Activated naive CD4-positive, alpha-beta T cell treated with anti-CD3 and anti-CD28 coated beads for 36 hours (primary cell): Measurements from ENCODE around the gene UPF1. TPM values are rescaled to one million over a fixed set of nuclear protein-coding genes. Genes with fewer than 3 reads are reported as not detected.

Source experiments
- CTCF ChIA-PET: fragments of 350-600 bp; sonication (Branson Sonifier 250); formaldehyde crosslinking; loops from one replicate; lab custom pipeline; 2021; ENCODE audit warnings: antibody characterized with exemption; lab: Charles Lee
- DNase-seq: peaks from one replicate; pipeline ENCODE4 v3.0.0-alpha.2; 2020
- H3K27ac Mint-ChIP-seq: one replicate; pipeline ENCODE4 v1.8.0; 2021; ENCODE audit warnings: mild to moderate bottlenecking, mixed read lengths
- H3K27me3 Mint-ChIP-seq: one replicate; pipeline ENCODE4 v1.8.0; 2021; ENCODE audit warnings: low read depth, mixed read lengths
- H3K36me3 Mint-ChIP-seq: one replicate; pipeline ENCODE4 v1.8.0; 2021; ENCODE audit warnings: low read depth, mixed read lengths
- H3K4me1 Mint-ChIP-seq: one replicate; pipeline ENCODE4 v1.8.0; 2021; ENCODE audit warnings: low read depth, mixed read lengths
- H3K4me3 Mint-ChIP-seq: one replicate; pipeline ENCODE4 v1.8.0; 2021; ENCODE audit warnings: mild to moderate bottlenecking, moderate library complexity, mixed read lengths
- H3K9me3 Mint-ChIP-seq: one replicate; pipeline ENCODE4 v1.8.0; 2021; ENCODE audit warnings: mixed read lengths
- intact Hi-C: fragments of 100-400 bp; cut with micrococcal nuclease; formaldehyde crosslinking; loops from one replicate; pipeline ENCODE4 v1.15.1; 2023
- total RNA-seq, 2 experiments: library from RNA; stranded (reverse); gene quantifications; one replicate each; pipeline ENCODE4 v1.2.3, GENCODE V29; 2021

The UPF1 gene
- total RNA-seq, 2 experiments from 2014 or later, result 95.0 to 105 TPM

DNA sequence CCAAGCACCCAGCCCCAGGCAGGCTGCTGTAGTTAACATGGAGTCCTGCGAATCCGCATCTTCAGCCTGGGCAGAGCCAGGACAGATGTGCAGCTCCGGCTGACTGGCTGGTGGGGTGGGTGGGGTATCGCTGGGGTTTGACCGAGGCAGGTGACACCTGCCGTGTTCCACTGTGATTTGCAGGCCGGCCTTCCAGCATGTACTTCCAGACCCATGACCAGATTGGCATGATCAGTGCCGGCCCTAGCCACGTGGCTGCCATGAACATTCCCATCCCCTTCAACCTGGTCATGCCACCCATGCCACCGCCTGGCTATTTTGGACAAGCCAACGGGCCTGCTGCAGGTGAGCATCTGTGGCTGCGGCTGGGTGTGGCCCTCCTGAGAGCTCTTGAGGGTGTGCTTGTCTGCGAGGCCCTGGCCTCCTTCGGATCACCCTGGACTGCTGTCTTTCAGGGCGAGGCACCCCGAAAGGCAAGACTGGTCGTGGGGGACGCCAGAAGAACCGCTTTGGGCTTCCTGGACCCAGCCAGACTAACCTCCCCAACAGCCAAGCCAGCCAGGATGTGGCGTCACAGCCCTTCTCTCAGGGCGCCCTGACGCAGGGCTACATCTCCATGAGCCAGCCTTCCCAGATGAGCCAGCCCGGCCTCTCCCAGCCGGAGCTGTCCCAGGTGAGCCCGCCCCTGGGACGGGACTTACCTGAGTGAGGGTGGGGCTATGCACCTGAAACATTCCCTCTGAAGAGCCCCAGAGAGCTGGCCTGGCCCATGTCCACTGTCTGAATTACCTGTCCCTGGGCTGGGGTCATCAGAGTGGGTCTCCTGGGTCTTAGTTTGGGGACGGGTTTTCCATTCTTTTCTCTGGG lies 33.6 kb downstream of the UPF1 start:
- DNase-seq, result no peak
- CTCF ChIA-PET, result interaction anchor here (1.1 to 1.5 kb wide), 3 partner anchors 15 to 417 kb away, joined by 3 to 4 read pairs (median 4); no protein-coding TSS in a partner anchor
- Mint-ChIP-seq H3K4me3 (no peak overlapping the region), H3K9me3 (no peaks in the 10 kb centered on the region), H3K36me3 (peaks cover 40% of the 10 kb centered on the region), H3K27ac (no peak overlapping the region), H3K4me1 (peaks cover 2% of the 10 kb centered on the region), H3K27me3 (no peaks in the 10 kb centered on the region)
- intact Hi-C loops, result no loop called here

DNA sequence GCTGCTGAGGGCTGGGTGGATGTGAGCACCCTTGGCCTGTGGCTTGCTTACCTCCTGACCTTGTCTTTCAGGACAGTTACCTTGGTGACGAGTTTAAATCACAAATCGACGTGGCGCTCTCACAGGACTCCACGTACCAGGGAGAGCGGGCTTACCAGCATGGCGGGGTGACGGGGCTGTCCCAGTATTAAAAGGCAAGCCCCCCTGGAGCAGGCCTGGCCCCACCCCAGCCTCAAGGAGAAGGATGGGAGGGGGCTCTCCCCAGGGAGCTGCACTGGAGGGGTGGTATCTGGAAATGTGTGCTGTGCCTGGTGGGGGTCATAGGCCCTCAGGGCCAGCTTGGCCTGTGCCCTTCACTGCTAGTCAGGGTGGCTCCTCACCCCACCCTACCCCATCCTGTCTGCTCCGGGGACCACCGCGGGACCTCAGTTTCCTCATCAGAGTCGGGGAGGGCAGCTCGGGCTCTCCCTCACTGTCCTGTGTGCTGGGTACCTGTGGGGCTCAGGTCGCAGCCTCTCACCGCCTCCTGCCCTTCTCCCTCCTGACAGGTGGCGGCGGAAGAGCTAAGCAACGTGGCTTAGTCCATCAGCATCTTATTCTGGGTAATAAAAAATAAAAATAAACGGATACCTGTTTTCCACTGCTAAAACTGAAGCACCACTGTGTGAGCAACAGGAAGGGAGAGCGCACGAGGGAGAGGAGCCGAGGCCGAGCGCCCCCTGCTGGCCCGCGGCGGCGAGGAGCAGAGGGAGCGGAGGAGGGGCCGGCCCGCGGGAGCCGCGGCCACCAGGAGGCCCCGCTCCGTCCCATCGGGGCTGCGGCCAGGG lies 34.4 kb downstream of the UPF1 start:
- no peak overlapping the region for H3K27ac Mint-ChIP-seq
- no peaks in the 10 kb centered on the region for H3K9me3 Mint-ChIP-seq
- H3K36me3 Mint-ChIP-seq, result peaks cover 33% of the 10 kb centered on the region
- CTCF ChIA-PET, result interaction anchor here (1.0 to 1.5 kb wide), 6 partner anchors 16 to 418 kb away, joined by 3 to 4 read pairs (median 3); partner anchors contain the start of gene UPF1
- H3K27me3 Mint-ChIP-seq, result peaks cover 3% of the 10 kb centered on the region
- H3K4me3 Mint-ChIP-seq, result no peak overlapping the region
- peaks cover 5% of the 10 kb centered on the region for H3K4me1 Mint-ChIP-seq
- peak; percentile 66 for DNase-seq
- intact Hi-C loops, result no loop called here

DNA sequence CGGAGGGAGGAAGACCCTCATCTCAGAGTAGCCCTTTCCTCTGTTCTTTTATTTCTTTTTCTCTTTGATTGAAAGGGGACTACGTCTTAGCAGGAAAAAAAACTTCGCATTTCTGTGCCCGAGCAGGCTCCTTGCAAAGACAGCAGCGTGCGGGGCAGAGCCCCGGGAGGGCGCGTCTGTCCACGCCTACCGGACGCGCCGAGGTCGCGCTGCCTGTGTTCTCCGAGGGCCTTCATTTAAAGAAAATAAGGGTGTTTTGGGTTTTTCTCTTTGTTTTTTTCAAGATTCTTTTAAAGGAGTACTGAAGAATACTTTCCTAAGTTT lies 35.0 kb downstream of the UPF1 start:
- Mint-ChIP-seq H3K4me1 (peaks cover 5% of the 10 kb centered on the region), H3K27me3 (peaks cover 3% of the 10 kb centered on the region), H3K36me3 (peaks cover 30% of the 10 kb centered on the region), H3K9me3 (no peaks in the 10 kb centered on the region), H3K4me3 (no peak overlapping the region), H3K27ac (no peak overlapping the region)
- no peak for DNase-seq
- CTCF ChIA-PET, result interaction anchor here (0.6 to 1.5 kb wide), 8 partner anchors 16 to 184 kb away, joined by 3 to 4 read pairs (median 3); partner anchors contain the start of gene UPF1
- intact Hi-C loops, result no loop called here

DNA sequence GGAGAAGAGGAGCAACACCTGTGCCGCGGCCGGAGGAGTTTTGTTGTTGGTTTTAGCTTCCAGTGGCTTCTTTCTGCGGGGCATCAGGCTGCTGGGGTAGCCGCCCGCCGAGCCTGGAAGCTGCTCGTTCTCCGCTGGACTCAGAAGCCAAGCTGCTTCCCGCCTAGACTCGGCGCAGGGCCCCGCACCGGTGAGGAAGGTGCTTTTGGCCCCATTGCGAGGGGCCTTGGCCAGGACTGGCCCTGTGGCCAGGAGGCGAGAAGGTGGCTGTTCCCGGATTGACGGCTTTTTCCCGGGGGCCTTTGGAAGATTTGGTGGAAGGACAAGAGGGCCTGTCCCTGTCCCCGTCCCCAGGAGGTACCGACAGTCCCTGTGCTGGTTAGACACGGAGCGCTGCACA lies 35.4 kb downstream of the UPF1 start:
- Mint-ChIP-seq H3K36me3 (peaks cover 25% of the 10 kb centered on the region), H3K27ac (no peak overlapping the region), H3K4me3 (no peak overlapping the region), H3K4me1 (peaks cover 5% of the 10 kb centered on the region), H3K27me3 (peaks cover 3% of the 10 kb centered on the region), H3K9me3 (no peaks in the 10 kb centered on the region)
- CTCF ChIA-PET, result interaction anchor here (0.6 to 1.5 kb wide), 6 partner anchors 18 to 184 kb away, joined by 3 read pairs; partner anchors contain the start of gene UPF1
- DNase-seq, result no peak
- intact Hi-C loops, result no loop called here

DNA sequence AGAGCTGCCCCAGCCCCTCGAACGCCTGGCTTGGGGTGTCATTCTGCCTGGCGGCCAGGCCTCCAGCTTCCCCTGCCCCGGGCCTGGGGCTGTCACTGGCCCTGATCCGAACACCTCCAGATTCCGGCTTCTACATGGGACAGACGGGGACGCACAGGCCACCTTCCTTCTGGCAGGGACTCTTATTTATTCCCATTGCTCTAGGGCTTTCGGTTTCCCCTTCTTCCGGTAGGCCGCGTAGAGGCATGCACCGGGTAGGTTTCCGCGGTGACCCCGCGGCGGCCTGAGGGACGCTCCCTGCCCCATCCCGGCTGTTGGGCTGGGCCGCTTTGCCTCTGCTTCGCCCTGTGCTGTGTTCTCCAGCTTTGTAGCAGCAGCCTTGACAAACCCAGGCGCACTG lies 36.0 kb downstream of the UPF1 start:
- H3K9me3 Mint-ChIP-seq, result no peaks in the 10 kb centered on the region
- H3K4me1 Mint-ChIP-seq, result peaks cover 5% of the 10 kb centered on the region
- no peak overlapping the region for H3K27ac Mint-ChIP-seq
- peaks cover 3% of the 10 kb centered on the region for H3K27me3 Mint-ChIP-seq
- H3K36me3 Mint-ChIP-seq, result peaks cover 21% of the 10 kb centered on the region
- no peak for DNase-seq
- CTCF ChIA-PET, result interaction anchor here (1.0 to 1.5 kb wide), 3 partner anchors 19 to 36 kb away, joined by 3 read pairs; partner anchors contain the start of gene UPF1
- H3K4me3 Mint-ChIP-seq, result no peak overlapping the region
- intact Hi-C loops, result no loop called here

DNA sequence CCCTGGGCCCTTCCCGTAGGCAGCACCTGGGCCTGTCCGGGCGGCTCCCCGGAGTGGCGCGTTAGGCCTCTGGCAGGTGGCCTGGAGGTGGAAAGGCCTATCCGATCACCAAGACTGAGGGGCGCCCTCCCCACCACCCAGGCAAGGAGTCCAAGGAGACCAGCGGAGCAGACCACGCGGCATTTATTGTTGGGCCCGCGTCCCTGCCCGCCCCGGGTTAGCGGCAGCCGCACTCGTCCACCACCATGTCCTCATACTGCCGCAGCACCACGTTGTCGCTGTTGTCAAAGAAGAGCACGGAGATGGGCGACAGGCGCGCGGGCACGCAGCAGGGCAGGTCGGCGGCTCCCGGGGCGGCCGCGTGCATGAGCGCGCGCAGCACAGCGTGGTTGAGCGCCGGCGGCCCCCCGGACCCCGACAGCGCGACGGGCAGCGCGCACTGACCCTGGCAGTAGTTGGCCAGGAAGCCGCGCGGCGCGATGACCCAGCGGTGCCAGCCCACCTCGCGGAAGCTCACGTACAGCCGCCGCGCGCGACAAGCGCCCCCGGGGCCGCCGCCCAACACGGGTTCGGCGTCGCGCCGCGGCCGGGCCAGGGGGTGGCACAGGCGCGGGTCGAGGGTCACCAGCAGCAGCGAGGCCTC lies 36.7 kb downstream of the UPF1 start:
- no peaks in the 10 kb centered on the region for H3K9me3 Mint-ChIP-seq

DNA sequence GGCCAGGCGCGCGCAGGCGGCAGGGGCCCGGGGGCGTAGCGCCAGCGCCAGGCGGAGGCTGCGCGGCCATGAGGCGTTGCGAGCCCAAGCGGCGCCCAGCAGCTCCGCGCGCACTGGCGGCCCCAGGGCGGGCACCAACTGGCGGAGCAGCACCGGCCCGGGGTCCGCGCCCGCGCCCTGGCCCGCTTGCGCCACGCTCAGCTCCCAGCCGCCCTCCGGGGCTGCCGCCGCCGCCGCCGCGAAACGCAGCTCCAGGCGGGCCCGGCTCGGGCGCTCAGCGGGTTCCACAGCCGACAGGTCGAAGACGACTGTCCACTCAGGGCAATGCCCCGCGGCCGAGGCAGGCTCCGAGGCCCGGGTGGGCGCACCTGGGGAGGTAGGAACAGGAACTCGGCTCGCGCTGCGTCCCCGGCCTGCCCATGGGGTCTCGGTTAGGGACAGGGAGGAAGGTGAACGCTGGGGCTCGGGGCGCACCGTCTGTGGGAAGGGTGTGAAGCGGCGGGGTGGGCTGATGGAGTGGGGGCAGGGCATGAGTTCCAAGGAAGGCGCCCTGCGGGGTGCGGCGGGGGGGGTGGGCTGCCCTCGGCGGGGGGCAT lies 37.4 kb downstream of the UPF1 start:
- Mint-ChIP-seq H3K4me1 (peaks cover 5% of the 10 kb centered on the region), H3K27ac (no peak overlapping the region), H3K36me3 (peaks cover 14% of the 10 kb centered on the region), H3K9me3 (no peaks in the 10 kb centered on the region), H3K4me3 (no peak overlapping the region), H3K27me3 (peaks cover 3% of the 10 kb centered on the region)
- intact Hi-C loops, result no loop called here
- CTCF ChIA-PET, result no interaction called here
- DNase-seq, result no peak

More for the DNA sequence above, 36.7 kb downstream of the UPF1 start:
- DNase-seq, result no peak
- peaks cover 3% of the 10 kb centered on the region for H3K27me3 Mint-ChIP-seq
- intact Hi-C loops, result no loop called here
- peaks cover 5% of the 10 kb centered on the region for H3K4me1 Mint-ChIP-seq
- peaks cover 19% of the 10 kb centered on the region for H3K36me3 Mint-ChIP-seq
- H3K27ac Mint-ChIP-seq, result peak overlapping the region; percentile 36
- CTCF ChIA-PET, result no interaction called here
- no peak overlapping the region for H3K4me3 Mint-ChIP-seq

DNA sequence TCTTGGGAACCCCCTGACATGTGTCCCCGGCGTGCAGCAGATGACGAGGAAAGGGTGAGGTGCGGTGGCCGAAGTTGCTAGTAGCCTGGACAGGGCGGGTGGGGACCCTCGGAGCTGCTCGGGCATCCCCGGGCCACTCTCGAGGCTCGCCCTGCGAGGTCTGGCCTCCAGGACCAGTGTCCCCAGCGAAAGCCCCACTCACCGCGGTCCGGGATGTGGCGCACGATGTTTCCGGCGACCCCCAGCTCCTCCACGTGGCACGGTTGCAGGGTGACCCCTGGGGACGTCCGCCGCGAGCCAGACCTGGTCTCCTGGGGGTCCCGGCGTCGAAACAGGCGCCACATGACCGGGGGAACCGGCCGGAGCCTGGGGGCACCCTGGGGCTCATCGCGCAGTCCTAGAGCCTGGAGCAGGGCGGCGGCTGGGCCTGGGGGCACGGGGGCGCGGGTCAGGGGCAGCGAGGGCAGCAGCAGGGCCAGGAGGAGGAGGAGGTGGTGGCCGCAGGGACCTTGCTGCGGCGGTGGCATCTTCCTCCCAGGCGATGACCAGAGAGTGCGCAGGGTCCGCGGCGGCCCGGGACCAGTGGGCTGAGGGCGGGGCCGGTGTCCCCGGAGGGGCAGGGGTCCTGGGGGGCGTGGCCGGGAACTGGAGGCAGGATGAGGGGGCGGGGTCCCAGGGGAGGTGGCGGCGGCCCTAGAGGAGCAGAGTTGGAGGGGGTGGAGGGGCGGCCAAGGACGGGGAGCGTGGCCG lies 38.2 kb downstream of the UPF1 start:
- Mint-ChIP-seq H3K4me3 (no peak overlapping the region), H3K9me3 (no peaks in the 10 kb centered on the region), H3K4me1 (peaks cover 5% of the 10 kb centered on the region), H3K36me3 (peaks cover 9% of the 10 kb centered on the region), H3K27ac (no peak overlapping the region), H3K27me3 (peaks cover 3% of the 10 kb centered on the region)
- DNase-seq, result no peak
- intact Hi-C loops, result no loop called here
- CTCF ChIA-PET, result no interaction called here

DNA sequence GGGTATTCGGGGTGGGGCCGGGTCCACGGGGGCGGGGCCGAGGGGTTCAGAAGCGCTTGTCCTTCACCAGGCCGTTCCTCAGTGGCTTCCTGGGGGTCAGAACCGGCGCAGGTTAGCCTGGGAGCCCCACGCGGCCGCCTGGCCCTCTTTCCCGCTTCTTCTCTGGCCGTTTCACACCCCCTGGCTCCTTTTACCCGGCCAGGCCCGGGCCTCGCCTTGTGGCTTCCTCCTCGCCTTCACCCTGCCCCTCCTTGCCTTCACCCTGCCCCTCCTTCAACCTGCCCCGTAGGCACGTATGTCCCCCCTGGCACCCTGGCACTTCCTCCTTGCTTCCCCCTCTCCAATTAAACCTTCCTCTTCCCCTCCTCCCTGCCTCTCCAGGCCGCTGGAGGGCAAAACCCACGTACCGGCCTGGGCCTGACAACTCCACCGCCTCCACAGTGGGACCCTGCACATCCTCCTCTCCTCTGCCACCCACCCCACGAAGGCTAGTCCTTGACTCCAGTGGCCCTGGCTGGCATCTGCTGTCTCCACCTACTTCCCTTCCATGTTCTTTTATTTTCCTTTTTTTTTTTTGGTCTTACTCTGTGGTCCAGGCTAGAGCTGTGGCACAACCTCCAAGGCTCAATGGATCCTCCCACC lies 38.9 kb downstream of the UPF1 start:
- intact Hi-C loops, result no loop called here
- Mint-ChIP-seq H3K4me1 (peaks cover 5% of the 10 kb centered on the region), H3K27me3 (peaks cover 3% of the 10 kb centered on the region), H3K27ac (no peak overlapping the region), H3K9me3 (no peaks in the 10 kb centered on the region), H3K36me3 (peaks cover 8% of the 10 kb centered on the region), H3K4me3 (no peak overlapping the region)
- no peak for DNase-seq
- CTCF ChIA-PET, result interaction anchor here (0.7 kb wide), 1 partner anchor 186 kb away, joined by 4 read pairs; no protein-coding TSS in a partner anchor

DNA sequence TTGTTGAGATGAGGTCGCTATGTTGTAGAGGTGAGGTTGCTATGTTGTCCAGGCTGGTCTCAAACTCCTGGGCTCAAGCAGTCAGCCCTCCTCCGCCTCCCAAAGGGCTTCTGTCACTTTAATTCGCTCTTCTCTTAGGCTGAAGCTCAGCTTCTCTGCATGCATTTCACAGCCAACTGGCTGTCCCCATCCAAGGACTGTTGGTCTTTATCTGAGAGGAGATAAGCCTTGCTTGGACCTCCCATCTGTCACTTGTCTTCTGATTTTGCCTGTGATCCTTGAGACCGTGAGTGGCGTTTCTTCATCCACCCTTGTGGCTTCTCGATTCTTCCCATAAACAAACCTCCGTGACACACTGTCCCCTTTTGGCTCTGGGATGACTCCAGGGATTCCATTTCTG lies 39.8 kb downstream of the UPF1 start:
- peaks cover 6% of the 10 kb centered on the region for H3K36me3 Mint-ChIP-seq
- H3K27ac Mint-ChIP-seq, result no peak overlapping the region
- H3K4me1 Mint-ChIP-seq, result peaks cover 5% of the 10 kb centered on the region
- CTCF ChIA-PET, result interaction anchor here (0.7 kb wide), 1 partner anchor 185 kb away, joined by 4 read pairs; no protein-coding TSS in a partner anchor
- H3K27me3 Mint-ChIP-seq, result peaks cover 3% of the 10 kb centered on the region
- intact Hi-C loops, result no loop called here
- DNase-seq, result no peak
- H3K4me3 Mint-ChIP-seq, result no peak overlapping the region
- H3K9me3 Mint-ChIP-seq, result no peaks in the 10 kb centered on the region

DNA sequence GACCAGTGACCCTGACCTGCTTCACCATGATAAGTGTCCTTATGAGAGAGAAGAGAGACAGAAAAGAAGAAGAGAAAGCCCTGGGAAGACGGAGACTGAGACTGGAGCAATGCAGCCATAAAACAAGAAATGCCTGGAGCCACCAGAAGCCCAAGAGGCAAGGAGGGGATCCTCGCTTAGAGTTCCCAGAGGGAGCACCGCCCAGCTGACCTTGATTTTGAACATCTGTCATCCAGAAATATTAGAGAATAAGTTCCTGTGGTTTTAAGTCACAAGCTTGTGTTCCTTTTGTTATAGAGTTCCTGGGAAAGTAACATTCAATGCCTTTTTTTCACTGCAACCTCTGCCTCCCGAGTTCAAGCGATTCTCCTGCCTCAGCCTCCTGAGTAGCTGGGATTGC lies 44.0 kb downstream of the UPF1 start:
- Mint-ChIP-seq H3K4me1 (peaks cover 2% of the 10 kb centered on the region), H3K27ac (no peak overlapping the region), H3K27me3 (peaks cover 3% of the 10 kb centered on the region), H3K4me3 (no peak overlapping the region), H3K36me3 (no peaks in the 10 kb centered on the region), H3K9me3 (no peaks in the 10 kb centered on the region)
- CTCF ChIA-PET, result interaction anchor here (0.6 to 0.7 kb wide), 2 partner anchors 17 to 70 kb away, joined by 3 read pairs; no protein-coding TSS in a partner anchor
- intact Hi-C loops, result no loop called here
- no peak for DNase-seq
